GM13976 (cell line): ENCODE measurements around the gene ZNF660.
A peak's percentile ranks its signal among the peaks of the same experiment; 100 is the strongest.

Experiments
- DNase-seq: peaks from one replicate; pipeline ENCODE4 v3.0.0; 2012; ENCODE audit warnings: low spot score
- in situ Hi-C: fragments of 300-500 bp; cut with MboI; formaldehyde crosslinking; loops from one replicate; pipeline ENCODE4 v1.12.0; 2022; ENCODE audit warnings: low sequenced_read_pairs, mixed read lengths, inconsistent platforms; ENCODE audit not compliant: unreplicated experiment
- TF ChIP-seq, protein P1 (sequence below): IDR thresholded peaks from 2 replicates; pipeline ENCODE4 v1.5.1; 2012; ENCODE audit warnings: borderline replicate concordance, mild to moderate bottlenecking; ENCODE audit not compliant: insufficient read depth; ENCODE audit errors: extremely low read depth, missing control alignments, control extremely low read depth

Gene ZNF660

DNA sequence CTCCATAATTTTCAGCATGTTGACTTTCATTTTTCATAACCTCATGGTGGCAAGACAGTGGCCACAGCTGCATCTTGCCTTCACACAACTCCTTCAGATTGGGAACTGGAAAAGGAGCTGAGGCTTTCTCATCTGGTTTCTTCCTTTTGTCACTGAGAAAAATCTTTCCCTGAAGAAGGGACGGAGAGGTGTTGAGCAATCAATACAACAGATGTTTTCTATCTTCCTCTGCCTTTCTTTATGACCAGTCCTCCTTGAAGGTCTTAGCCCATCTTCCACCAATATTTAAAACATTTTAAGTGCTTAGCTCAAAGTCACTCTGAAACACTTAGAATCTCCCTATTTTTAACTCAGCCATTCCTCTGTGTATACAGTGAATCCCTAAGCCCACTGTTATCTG lies 11.9 kb downstream of the ZNF660 start:
- no peak for DNase-seq
- TF ChIP-seq, protein P1, sequence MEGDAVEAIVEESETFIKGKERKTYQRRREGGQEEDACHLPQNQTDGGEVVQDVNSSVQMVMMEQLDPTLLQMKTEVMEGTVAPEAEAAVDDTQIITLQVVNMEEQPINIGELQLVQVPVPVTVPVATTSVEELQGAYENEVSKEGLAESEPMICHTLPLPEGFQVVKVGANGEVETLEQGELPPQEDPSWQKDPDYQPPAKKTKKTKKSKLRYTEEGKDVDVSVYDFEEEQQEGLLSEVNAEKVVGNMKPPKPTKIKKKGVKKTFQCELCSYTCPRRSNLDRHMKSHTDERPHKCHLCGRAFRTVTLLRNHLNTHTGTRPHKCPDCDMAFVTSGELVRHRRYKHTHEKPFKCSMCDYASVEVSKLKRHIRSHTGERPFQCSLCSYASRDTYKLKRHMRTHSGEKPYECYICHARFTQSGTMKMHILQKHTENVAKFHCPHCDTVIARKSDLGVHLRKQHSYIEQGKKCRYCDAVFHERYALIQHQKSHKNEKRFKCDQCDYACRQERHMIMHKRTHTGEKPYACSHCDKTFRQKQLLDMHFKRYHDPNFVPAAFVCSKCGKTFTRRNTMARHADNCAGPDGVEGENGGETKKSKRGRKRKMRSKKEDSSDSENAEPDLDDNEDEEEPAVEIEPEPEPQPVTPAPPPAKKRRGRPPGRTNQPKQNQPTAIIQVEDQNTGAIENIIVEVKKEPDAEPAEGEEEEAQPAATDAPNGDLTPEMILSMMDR = no peak
- in situ Hi-C loops = no loop called here

DNA sequence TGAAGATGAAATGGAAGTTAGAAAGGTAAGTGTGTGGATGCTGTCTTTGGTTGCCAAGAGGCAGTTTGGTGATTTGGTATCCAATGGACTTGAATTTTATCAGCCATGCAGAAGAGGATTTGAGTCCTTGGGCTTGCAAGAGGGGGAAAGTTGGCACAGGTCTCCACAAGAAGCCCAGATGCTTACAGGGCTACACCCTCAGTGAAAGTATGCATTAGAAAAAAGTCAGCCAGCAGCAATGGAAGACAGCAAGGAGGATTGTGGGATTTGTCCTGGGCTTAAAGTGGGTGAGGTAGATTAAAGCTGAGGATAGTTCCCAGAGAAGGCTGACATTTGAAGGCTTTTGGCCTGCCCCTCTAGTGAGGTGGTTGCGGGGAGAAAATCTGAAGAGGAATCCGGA lies 17.0 kb downstream of the ZNF660 start:
- DNase-seq = no peak
- TF ChIP-seq, protein P1 = no peak
- in situ Hi-C loops = no loop called here

DNA sequence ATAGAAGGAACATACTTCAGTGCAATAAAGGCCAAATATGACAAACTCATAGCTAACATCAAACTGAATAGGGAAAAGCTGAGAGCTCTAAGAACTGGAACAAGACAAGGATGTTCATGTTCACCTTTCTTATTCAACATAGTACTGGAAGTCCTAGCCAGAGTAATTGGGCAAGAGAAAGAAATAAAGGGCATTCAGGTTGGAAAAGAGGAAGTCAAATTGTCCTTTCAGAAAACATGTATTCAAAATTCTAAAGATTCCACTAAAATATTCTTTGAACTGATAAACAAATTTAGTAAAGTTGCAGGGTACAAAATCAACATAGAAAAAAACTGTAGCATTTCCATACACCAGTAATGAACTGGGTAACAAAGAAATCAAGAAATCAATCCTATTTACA lies 27.9 kb downstream of the ZNF660 start:
- no peak for DNase-seq
- in situ Hi-C loops = no loop called here

DNA sequence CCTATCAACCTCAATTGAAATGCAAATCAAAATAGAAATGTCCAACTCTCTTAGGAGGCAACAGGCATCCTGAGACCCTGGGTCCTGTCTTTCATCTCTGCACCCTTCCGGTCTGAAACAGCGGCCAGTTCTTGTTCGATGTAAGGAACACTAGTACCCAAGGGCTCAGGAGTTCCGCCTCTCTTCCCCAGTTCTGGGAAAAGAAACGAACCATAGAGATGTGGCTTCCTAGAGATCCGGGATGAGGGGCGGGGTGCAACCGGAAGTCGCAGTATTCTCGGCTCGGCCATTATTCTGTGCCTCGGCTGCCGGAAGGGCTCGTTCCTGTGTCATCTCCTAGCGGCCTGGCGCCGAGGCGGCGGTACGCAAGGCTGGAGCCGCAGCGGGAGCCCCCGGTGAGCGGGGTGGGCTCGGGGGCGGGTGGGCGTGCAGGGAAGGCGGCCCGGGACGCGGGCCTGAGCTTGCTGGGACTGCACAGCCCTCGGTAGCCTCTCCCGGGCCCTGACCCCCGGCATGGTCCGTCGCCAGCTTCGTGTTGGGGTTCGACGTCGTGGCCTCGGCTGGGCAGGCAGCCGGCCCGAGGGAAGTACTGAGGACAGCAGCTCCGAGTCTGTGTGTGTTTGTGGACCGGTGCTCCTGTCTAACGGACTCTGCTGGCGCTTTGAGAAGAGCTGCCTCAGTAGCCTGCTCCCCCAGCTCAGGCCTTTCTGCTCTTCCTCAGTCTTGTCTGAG lies 40.2 kb downstream of the ZNF660 start, which contains the start of gene ZNF197:
TSS of gene ZNF197 (plus strand) at position 288 of the 732 bp plus-strand sequence. CDS start 4,119 bp downstream, outside the sequence.
- peak; percentile 79 for DNase-seq
- TF ChIP-seq, protein P1 = no peak
- in situ Hi-C loops = no loop called here

More for the DNA sequence above, 27.9 kb downstream of the ZNF660 start:
- TF ChIP-seq, protein P1 = no peak

DNA sequence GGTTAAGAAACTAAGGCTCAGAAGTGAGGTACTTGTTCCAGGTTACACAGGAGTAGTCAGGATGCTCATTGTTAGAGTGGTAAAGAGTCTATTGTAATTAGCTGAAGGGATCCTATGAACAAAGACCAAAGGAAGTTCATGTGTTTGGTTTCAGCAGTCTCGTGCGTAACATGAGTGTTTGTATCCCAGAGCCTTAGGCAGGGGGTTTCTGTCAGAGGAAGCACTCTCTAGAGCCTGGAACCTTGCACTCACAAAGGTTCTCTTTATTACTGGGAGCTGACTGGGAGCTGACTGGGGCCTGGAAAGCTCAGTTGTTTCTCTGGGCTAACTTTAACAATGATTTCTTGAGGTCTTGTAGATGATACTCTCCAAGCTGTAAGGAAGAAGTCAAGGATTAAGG lies 44.0 kb downstream of the ZNF660 start:
- in situ Hi-C loops = no loop called here
- TF ChIP-seq, protein P1 = no peak
- DNase-seq = no peak

DNA sequence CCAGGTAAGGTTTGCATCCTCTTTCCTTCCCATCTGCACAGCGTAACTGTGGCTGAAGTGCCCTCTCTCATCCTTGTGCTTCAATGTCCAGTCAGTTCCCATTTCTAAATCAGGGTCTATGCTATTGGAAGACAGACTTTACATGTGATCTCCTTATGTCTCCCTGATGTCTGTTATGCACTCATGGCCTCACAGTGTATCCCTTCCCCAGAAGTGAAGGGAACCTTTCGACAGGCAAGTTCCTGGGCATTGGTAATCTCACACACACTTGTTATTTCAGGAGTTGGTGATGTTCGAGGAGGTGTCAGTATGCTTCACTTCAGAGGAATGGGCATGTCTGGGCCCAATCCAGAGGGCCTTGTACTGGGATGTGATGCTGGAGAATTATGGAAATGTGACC lies 47.4 kb downstream of the ZNF660 start:
- in situ Hi-C loops = no loop called here

More for the DNA sequence above, 47.4 kb downstream of the ZNF660 start:
- no peak for DNase-seq
- TF ChIP-seq, protein P1 = peak; percentile 6
